ENCODE measurements around the gene ABHD15. TPM values are rescaled to one million over a fixed set of nuclear protein-coding genes. Genes with fewer than 3 reads are reported as not detected.

The ABHD15 gene
- total RNA-seq, 1 experiment from 2014 or later, result 10.5 TPM

GRCh38 chr17:29576214-29577000 is 9.6 kb upstream of the ABHD15 start:
- TF ChIP-seq CTCF (IDR thresholded peaks at IDR 0.05; ENCODE audit: insufficient read depth in 1 of 2, low read depth in 1 of 2, low read length in 1 of 2, severe bottlenecking in 1 of 2, unreplicated experiment in 1 of 2), result no peak
- no peaks in the 10 kb centered on the region for H3K4me1 Mint-ChIP-seq (ENCODE audit: low read depth, unreplicated experiment)
- Histone ChIP-seq H3K4me3 (ENCODE audit: low read depth, low read length) (no peak overlapping the region), H3K36me3 (ENCODE audit: control insufficient read depth, insufficient read depth, low read length) (peaks cover 1% of the 10 kb centered on the region), H3K27me3 (replicated peaks; ENCODE audit: control insufficient read depth, insufficient read depth, low read length) (no peaks in the 10 kb centered on the region), H3K4me1 (peaks cover 10% of the 10 kb centered on the region), H3K9me3 (no peaks in the 10 kb centered on the region)
- intact Hi-C loops (cut with micrococcal nuclease; ENCODE audit: unreplicated experiment), result no loop called here
- H3K27ac Mint-ChIP-seq (ENCODE audit: unreplicated experiment), result no peak overlapping the region
- H3K36me3 Mint-ChIP-seq (ENCODE audit: insufficient read depth, unreplicated experiment), result peaks cover 31% of the 10 kb centered on the region
- POLR2A ChIA-PET, result no interaction called here
- no peak for DNase-seq
- H3K9me3 Mint-ChIP-seq (ENCODE audit: unreplicated experiment), result no peaks in the 10 kb centered on the region
- TSS peak; percentile 18 for BruUV-seq (replicated peaks)
- no peak overlapping the region for H3K4me3 Mint-ChIP-seq (ENCODE audit: unreplicated experiment)
- CTCF ChIA-PET, result interaction anchor here (0.7 to 2.3 kb wide), 3 partner anchors 14 to 16 kb away, joined by 3 to 6 read pairs (median 3); partner anchors contain the start of gene ANKRD13B
- no peaks in the 10 kb centered on the region for H3K27me3 Mint-ChIP-seq (ENCODE audit: insufficient read depth, unreplicated experiment)

GRCh38 chr17:29575511-29576213 is 8.8 kb upstream of the ABHD15 start:
- Histone ChIP-seq H3K27me3 (replicated peaks; ENCODE audit: control insufficient read depth, insufficient read depth, low read length) (no peaks in the 10 kb centered on the region), H3K36me3 (ENCODE audit: control insufficient read depth, insufficient read depth, low read length) (peaks cover 1% of the 10 kb centered on the region), H3K4me1 (peaks cover 10% of the 10 kb centered on the region), H3K9me3 (no peaks in the 10 kb centered on the region), H3K4me3 (ENCODE audit: low read depth, low read length) (no peak overlapping the region)
- no peak overlapping the region for H3K27ac Mint-ChIP-seq (ENCODE audit: unreplicated experiment)
- ChIA-PET CTCF (interaction anchor here (0.7 to 2.3 kb wide), 4 partner anchors 10 to 17 kb away, joined by 3 to 6 read pairs (median 4); partner anchors contain the start of gene ANKRD13B), POLR2A (no interaction called here)
- H3K9me3 Mint-ChIP-seq (ENCODE audit: unreplicated experiment), result no peaks in the 10 kb centered on the region
- intact Hi-C loops (cut with micrococcal nuclease; ENCODE audit: unreplicated experiment), result loop anchor here (2.0 kb wide), 1 partner anchor 13 kb away; the partner anchor contains the start of gene GIT1
- peaks cover 3% of the 10 kb centered on the region for H3K4me1 Mint-ChIP-seq (ENCODE audit: low read depth, unreplicated experiment)
- no peak for DNase-seq
- no peak overlapping the region for H3K4me3 Mint-ChIP-seq (ENCODE audit: unreplicated experiment)
- BruUV-seq (replicated peaks), result no TSS peak
- no peak for TF ChIP-seq CTCF (IDR thresholded peaks at IDR 0.05; ENCODE audit: insufficient read depth in 1 of 2, low read depth in 1 of 2, low read length in 1 of 2, severe bottlenecking in 1 of 2, unreplicated experiment in 1 of 2)
- peaks cover 31% of the 10 kb centered on the region for H3K36me3 Mint-ChIP-seq (ENCODE audit: insufficient read depth, unreplicated experiment)
- H3K27me3 Mint-ChIP-seq (ENCODE audit: insufficient read depth, unreplicated experiment), result no peaks in the 10 kb centered on the region

DNA sequence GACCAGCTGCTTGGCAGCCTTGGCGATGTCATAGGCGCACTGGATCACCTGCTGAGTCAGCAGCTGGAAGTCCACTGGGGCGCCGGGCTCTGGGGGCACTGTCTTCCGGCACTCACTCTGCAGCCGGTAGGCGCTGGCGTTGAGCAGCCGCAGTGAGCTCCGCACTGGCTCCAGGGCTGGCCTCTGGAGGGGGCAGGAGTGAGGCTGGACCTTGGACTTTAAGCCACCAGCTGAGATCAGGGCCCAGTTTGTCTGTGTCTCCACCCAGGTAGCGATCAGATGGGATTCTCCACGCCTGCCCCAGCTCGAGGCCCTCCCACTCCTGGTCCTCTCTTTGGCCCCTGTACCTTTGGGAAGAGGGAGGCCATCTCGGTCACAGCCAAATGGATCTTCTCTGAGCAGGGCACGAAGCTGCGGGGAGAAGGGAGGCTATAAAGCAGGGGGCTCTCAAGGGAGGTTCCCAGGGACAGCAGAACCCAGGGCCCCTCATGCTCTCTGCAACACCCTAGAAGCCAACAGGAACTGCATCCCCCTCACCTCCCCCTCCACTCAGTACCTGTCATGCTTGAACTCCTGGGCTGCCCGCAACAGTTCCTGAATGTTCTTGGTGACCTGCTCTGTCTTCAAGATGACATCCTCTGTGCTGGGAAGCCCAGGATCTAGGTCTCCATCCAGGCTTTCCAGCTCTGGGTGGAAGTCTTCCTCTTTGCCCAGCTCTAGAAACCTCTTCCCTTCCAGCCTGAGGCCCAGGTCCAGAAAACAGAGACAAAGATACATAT is 8.1 kb upstream of the ABHD15 start:
- no peaks in the 10 kb centered on the region for H3K9me3 Mint-ChIP-seq (ENCODE audit: unreplicated experiment)
- no peaks in the 10 kb centered on the region for H3K27me3 ChIP-seq (replicated peaks; ENCODE audit: control insufficient read depth, insufficient read depth, low read length)
- DNase-seq, result peak in 1 of 2 experiments; percentile 53
- peaks cover 1% of the 10 kb centered on the region for H3K36me3 ChIP-seq (ENCODE audit: control insufficient read depth, insufficient read depth, low read length)
- ChIA-PET CTCF (interaction anchor here (0.9 to 1.9 kb wide), 7 partner anchors 9 to 205 kb away, joined by 3 to 7 read pairs (median 4); no protein-coding TSS in a partner anchor), POLR2A (interaction anchor here (0.6 kb wide), 1 partner anchor 16 kb away, joined by 3 read pairs; no protein-coding TSS in a partner anchor)
- peaks cover 27% of the 10 kb centered on the region for H3K36me3 Mint-ChIP-seq (ENCODE audit: insufficient read depth, unreplicated experiment)
- no peak for TF ChIP-seq CTCF (IDR thresholded peaks at IDR 0.05; ENCODE audit: insufficient read depth in 1 of 2, low read depth in 1 of 2, low read length in 1 of 2, severe bottlenecking in 1 of 2, unreplicated experiment in 1 of 2)
- H3K27ac Mint-ChIP-seq (ENCODE audit: unreplicated experiment), result no peak overlapping the region
- intact Hi-C loops (cut with micrococcal nuclease; ENCODE audit: unreplicated experiment), result loop anchor here (2.0 kb wide), 1 partner anchor 14 kb away; the partner anchor contains the start of gene GIT1
- H3K4me3 ChIP-seq (ENCODE audit: low read depth, low read length), result no peak overlapping the region
- no TSS peak for BruUV-seq (replicated peaks)
- no peaks in the 10 kb centered on the region for H3K9me3 ChIP-seq
- peaks cover 6% of the 10 kb centered on the region for H3K4me1 Mint-ChIP-seq (ENCODE audit: low read depth, unreplicated experiment)
- H3K4me1 ChIP-seq, result peaks cover 10% of the 10 kb centered on the region
- H3K4me3 Mint-ChIP-seq (ENCODE audit: unreplicated experiment), result no peak overlapping the region
- no peaks in the 10 kb centered on the region for H3K27me3 Mint-ChIP-seq (ENCODE audit: insufficient read depth, unreplicated experiment)

All from Caco-2 (cell line).